HepG2 (cell line): ENCODE results near the gene CRIM1. TPM values are rescaled to one million over a fixed set of nuclear protein-coding genes. Genes with fewer than 3 reads are reported as not detected.

ENCODE experiments used
- ATF7 ChIP-seq, 2 experiments: fragments of 450-650 bp in 1 of 2; sonication (generic) in 1 of 2; formaldehyde crosslinking in 1 of 2; IDR thresholded peaks; 2 replicates each; pipeline versions ENCODE4 v1.4.0 to v1.6.1; 2016 to 2020; ENCODE audit warnings: antibody characterized with exemption in 1 of 2, mild to moderate bottlenecking in 1 of 2, missing genetic modification reagents in 1 of 2
- ATRX ChIP-seq: sonication (generic); formaldehyde crosslinking; IDR thresholded peaks from 2 replicates; pipeline ENCODE4 v1.4.0; 2020; ENCODE audit warnings: missing genetic modification reagents, borderline replicate concordance
- BHLHE40 ChIP-seq: IDR thresholded peaks from 2 replicates; pipeline ENCODE4 v1.6.1; 2011; ENCODE audit warnings: low read length, improper control_type of control experiment
- CENPT ChIP-seq: sonication (generic); formaldehyde crosslinking; IDR thresholded peaks from 2 replicates; pipeline ENCODE4 v1.8.0; 2022; ENCODE audit warnings: low read depth, mild to moderate bottlenecking, moderate library complexity, missing genetic modification reagents
- ELF1 ChIP-seq: sonication (generic); formaldehyde crosslinking; IDR thresholded peaks from 2 replicates; pipeline ENCODE4 v1.4.0; 2020; ENCODE audit warnings: missing genetic modification reagents
- MBNL3 ChIP-seq: fragments of 250-450 bp; sonication (Bioruptor Pico); conservative IDR thresholded peaks from 2 replicates; pipeline ENCODE4 v1.8.0; 2022; ENCODE audit warnings: mild to moderate bottlenecking, inconsistent platforms
- NCOA5 ChIP-seq: sonication (generic); formaldehyde crosslinking; IDR thresholded peaks from 2 replicates; pipeline ENCODE4 v1.4.0; 2020; ENCODE audit warnings: missing genetic modification reagents
- RARG ChIP-seq: sonication (generic); formaldehyde crosslinking; IDR thresholded peaks from 2 replicates; pipeline ENCODE4 v1.4.0; 2020; ENCODE audit warnings: low read depth, mild to moderate bottlenecking, missing genetic modification reagents
- SALL1 ChIP-seq: sonication (generic); formaldehyde crosslinking; IDR thresholded peaks from 2 replicates; pipeline ENCODE4 v1.8.0; 2022; ENCODE audit warnings: mild to moderate bottlenecking, missing genetic modification reagents
- SIX1 ChIP-seq: sonication (generic); formaldehyde crosslinking; IDR thresholded peaks from 2 replicates; pipeline ENCODE4 v1.4.0; 2020; ENCODE audit warnings: missing genetic modification reagents, borderline replicate concordance
- TAF15 ChIP-seq: fragments of 200-400 bp; formaldehyde crosslinking; IDR thresholded peaks from one replicate; pipeline ENCODE4 v1.6.1; 2018; ENCODE audit warnings: mild to moderate bottlenecking, low read depth, low read length; ENCODE audit not compliant: poor library complexity, severe bottlenecking
- U2AF1 ChIP-seq: fragments of 200-400 bp; formaldehyde crosslinking; optimal IDR thresholded peaks from 2 replicates; pipeline ENCODE3; 2017; ENCODE audit warnings: mild to moderate bottlenecking, low read depth, low read length
- ZNF329 ChIP-seq: sonication (generic); formaldehyde crosslinking; IDR thresholded peaks from 2 replicates; pipeline ENCODE4 v1.9.0; 2021; ENCODE audit warnings: low read depth, mild to moderate bottlenecking, missing genetic modification reagents
- ZNF615 ChIP-seq: sonication (generic); formaldehyde crosslinking; IDR thresholded peaks from 2 replicates; pipeline ENCODE4 v1.5.0; 2020; ENCODE audit warnings: mild to moderate bottlenecking, missing genetic modification reagents, borderline replicate concordance
- ZNF782 ChIP-seq: sonication (generic); formaldehyde crosslinking; IDR thresholded peaks from 2 replicates; pipeline ENCODE4 v1.4.0; 2020; ENCODE audit warnings: missing genetic modification reagents, mild to moderate bottlenecking, borderline replicate concordance
- polyA plus RNA-seq, 8 experiments: library from polyadenylated mRNA; depleted of rRNA in 3 of 8; stranded (reverse) in 7 of 8; unstranded in 1 of 8; fragments of >200 nt; fragmentation: Illumina TruSeq in 4 of 8; extraction: Trizol in 4 of 8; gene quantifications; 2 replicates each; pipeline versions ENCODE4 v1.2.1 to v1.2.3, GENCODE V29; 2011 to 2016; ENCODE audit warnings: low read depth in 4 of 8, missing spikeins in 1 of 8, mixed read lengths in 1 of 8; ENCODE audit not compliant: insufficient read depth in 1 of 8
- total RNA-seq, 5 experiments: library from RNA; depleted of rRNA; stranded (reverse); fragments of >200 nt; fragmentation: Illumina TruSeq; extraction: Trizol; gene quantifications; 2 replicates each; pipeline ENCODE4 v1.2.3, GENCODE V29; 2016; ENCODE audit warnings: low read depth in 1 of 5
- TF ChIP-seq, protein P1 (sequence below): sonication (generic); formaldehyde crosslinking; IDR thresholded peaks from 2 replicates; pipeline ENCODE4 v1.4.0; 2020; ENCODE audit warnings: missing genetic modification reagents
- TF ChIP-seq, protein P2 (sequence below): sonication (generic); formaldehyde crosslinking; IDR thresholded peaks from 2 replicates; pipeline ENCODE4 v1.4.0; 2020; ENCODE audit warnings: missing genetic modification reagents
- TF ChIP-seq, protein P3 (sequence below), 2 experiments: sonication (generic) in 1 of 2; formaldehyde crosslinking in 1 of 2; IDR thresholded peaks; 2 replicates each; pipeline versions ENCODE4 v1.5.1 to v1.6.1; 2011 to 2020; ENCODE audit warnings: borderline replicate concordance in 1 of 2, low read depth in 1 of 2, low read length in 1 of 2, mild to moderate bottlenecking in 1 of 2, missing genetic modification reagents in 1 of 2, moderate library complexity in 1 of 2

The CRIM1 gene
- total and polyA plus RNA-seq, 2 of the 13 experiments (the other 11 are each of a cell fraction or from before 2014, with no cell fraction given), result 39.1 to 69.9 TPM

DNA sequence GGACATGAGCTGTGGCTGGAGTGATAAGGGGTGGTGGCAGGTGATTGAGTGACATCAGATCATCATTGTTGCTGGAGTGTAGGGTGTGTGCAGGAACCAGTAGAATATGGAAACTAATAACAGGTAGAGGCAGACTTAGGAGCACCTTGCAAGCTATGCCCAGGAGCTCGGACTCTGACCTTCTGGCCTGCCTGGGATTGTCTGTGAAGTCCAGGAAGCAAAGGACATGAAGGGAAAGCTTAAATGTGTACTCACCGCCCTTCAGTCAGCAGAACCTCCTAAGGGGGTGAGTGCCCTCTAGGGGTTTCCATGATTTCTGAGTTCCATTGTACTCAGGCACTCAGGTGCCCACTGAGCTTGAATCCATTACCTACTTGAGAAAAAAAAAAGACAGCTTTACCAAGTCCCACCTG, 104.2 kb downstream of the CRIM1 start (continued):
- TF ChIP-seq ZNF782 (no peak), CENPT (CRISPR knock-in tag) (no peak), ATF7 (IDR thresholded peaks at IDR 0.05) (no peak), ATF7 (CRISPR knock-in tag; IDR thresholded peaks at IDR 0.05) (no peak), BHLHE40 (no peak), U2AF1 (no peak), ZNF329 (no peak), TAF15 (no peak), SIX1 (no peak), NCOA5 (CRISPR knock-in tag) (no peak), ATRX (CRISPR knock-in tag) (no peak), SALL1 (CRISPR knock-in tag) (peak; percentile 75), ELF1 (peak; percentile 56), RARG (CRISPR knock-in tag) (0 out of 2 replicates have a peak, but pooled peaks have one; percentile 40), ZNF615 (CRISPR knock-in tag) (no peak), MBNL3 (CRISPR knock-in tag) (no peak)
- TF ChIP-seq, protein P1, sequence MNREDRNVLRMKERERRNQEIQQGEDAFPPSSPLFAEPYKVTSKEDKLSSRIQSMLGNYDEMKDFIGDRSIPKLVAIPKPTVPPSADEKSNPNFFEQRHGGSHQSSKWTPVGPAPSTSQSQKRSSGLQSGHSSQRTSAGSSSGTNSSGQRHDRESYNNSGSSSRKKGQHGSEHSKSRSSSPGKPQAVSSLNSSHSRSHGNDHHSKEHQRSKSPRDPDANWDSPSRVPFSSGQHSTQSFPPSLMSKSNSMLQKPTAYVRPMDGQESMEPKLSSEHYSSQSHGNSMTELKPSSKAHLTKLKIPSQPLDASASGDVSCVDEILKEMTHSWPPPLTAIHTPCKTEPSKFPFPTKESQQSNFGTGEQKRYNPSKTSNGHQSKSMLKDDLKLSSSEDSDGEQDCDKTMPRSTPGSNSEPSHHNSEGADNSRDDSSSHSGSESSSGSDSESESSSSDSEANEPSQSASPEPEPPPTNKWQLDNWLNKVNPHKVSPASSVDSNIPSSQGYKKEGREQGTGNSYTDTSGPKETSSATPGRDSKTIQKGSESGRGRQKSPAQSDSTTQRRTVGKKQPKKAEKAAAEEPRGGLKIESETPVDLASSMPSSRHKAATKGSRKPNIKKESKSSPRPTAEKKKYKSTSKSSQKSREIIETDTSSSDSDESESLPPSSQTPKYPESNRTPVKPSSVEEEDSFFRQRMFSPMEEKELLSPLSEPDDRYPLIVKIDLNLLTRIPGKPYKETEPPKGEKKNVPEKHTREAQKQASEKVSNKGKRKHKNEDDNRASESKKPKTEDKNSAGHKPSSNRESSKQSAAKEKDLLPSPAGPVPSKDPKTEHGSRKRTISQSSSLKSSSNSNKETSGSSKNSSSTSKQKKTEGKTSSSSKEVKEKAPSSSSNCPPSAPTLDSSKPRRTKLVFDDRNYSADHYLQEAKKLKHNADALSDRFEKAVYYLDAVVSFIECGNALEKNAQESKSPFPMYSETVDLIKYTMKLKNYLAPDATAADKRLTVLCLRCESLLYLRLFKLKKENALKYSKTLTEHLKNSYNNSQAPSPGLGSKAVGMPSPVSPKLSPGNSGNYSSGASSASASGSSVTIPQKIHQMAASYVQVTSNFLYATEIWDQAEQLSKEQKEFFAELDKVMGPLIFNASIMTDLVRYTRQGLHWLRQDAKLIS (CRISPR knock-in tag), result no peak
- TF ChIP-seq, protein P2, sequence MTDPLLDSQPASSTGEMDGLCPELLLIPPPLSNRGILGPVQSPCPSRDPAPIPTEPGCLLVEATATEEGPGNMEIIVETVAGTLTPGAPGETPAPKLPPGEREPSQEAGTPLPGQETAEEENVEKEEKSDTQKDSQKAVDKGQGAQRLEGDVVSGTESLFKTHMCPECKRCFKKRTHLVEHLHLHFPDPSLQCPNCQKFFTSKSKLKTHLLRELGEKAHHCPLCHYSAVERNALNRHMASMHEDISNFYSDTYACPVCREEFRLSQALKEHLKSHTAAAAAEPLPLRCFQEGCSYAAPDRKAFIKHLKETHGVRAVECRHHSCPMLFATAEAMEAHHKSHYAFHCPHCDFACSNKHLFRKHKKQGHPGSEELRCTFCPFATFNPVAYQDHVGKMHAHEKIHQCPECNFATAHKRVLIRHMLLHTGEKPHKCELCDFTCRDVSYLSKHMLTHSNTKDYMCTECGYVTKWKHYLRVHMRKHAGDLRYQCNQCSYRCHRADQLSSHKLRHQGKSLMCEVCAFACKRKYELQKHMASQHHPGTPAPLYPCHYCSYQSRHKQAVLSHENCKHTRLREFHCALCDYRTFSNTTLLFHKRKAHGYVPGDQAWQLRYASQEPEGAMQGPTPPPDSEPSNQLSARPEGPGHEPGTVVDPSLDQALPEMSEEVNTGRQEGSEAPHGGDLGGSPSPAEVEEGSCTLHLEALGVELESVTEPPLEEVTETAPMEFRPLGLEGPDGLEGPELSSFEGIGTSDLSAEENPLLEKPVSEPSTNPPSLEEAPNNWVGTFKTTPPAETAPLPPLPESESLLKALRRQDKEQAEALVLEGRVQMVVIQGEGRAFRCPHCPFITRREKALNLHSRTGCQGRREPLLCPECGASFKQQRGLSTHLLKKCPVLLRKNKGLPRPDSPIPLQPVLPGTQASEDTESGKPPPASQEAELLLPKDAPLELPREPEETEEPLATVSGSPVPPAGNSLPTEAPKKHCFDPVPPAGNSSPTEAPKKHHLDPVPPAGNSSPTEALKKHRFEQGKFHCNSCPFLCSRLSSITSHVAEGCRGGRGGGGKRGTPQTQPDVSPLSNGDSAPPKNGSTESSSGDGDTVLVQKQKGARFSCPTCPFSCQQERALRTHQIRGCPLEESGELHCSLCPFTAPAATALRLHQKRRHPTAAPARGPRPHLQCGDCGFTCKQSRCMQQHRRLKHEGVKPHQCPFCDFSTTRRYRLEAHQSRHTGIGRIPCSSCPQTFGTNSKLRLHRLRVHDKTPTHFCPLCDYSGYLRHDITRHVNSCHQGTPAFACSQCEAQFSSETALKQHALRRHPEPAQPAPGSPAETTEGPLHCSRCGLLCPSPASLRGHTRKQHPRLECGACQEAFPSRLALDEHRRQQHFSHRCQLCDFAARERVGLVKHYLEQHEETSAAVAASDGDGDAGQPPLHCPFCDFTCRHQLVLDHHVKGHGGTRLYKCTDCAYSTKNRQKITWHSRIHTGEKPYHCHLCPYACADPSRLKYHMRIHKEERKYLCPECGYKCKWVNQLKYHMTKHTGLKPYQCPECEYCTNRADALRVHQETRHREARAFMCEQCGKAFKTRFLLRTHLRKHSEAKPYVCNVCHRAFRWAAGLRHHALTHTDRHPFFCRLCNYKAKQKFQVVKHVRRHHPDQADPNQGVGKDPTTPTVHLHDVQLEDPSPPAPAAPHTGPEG, result peak; percentile 69; the same call in 1 of the 2 replicates
- TF ChIP-seq, protein P3, sequence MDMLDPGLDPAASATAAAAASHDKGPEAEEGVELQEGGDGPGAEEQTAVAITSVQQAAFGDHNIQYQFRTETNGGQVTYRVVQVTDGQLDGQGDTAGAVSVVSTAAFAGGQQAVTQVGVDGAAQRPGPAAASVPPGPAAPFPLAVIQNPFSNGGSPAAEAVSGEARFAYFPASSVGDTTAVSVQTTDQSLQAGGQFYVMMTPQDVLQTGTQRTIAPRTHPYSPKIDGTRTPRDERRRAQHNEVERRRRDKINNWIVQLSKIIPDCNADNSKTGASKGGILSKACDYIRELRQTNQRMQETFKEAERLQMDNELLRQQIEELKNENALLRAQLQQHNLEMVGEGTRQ (IDR thresholded peaks at IDR 0.05; ENCODE audit: low read depth, low read length), result no peak
- TF ChIP-seq, protein P3 (CRISPR knock-in tag; IDR thresholded peaks at IDR 0.05; ENCODE audit: borderline replicate concordance), result no peak
